PC-9 (cell line): Measurements from ENCODE around the gene CTDP1. TPM values are rescaled to one million over a fixed set of nuclear protein-coding genes. Genes with fewer than 3 reads are reported as not detected.

ENCODE experiments used
- BruUV-seq: library from RNA; stranded (reverse); fragments of 400-500 nt; replicated peaks from 2 replicates; lab custom pipeline; 2021; lab: Mats Ljungman, UMichigan
- CTCF ChIA-PET: fragments of 300-600 bp; sonication (Branson Sonifier 250); formaldehyde crosslinking; loops from one replicate; lab custom pipeline; 2022; ENCODE audit warnings: antibody characterized with exemption; lab: Charles Lee
- POLR2A ChIA-PET: fragments of 300-600 bp; sonication (Branson Sonifier 250); formaldehyde crosslinking; loops from one replicate; lab custom pipeline; 2022; ENCODE audit warnings: antibody characterized with exemption; ENCODE audit not compliant: unreplicated experiment; lab: Charles Lee
- DNase-seq, 2 experiments: peaks; one replicate each; pipeline versions ENCODE4 v3.0.0 to v3.0.0-alpha.2; 2015 to 2022; ENCODE audit warnings: mixed read lengths in 1 of 2
- H2AFZ ChIP-seq: fragments of 200-600 bp; sonication (generic); 2 replicates; pipeline ENCODE4 v1.8.1; 2017; ENCODE audit warnings: antibody characterized with exemption
- H3F3A ChIP-seq: fragments of 200-600 bp; sonication (generic); 2 replicates; pipeline ENCODE4 v1.8.1; 2017; ENCODE audit warnings: antibody characterized with exemption, mild to moderate bottlenecking, low read depth; ENCODE audit not compliant: insufficient read depth
- H3K27ac ChIP-seq: fragments of 200-600 bp; sonication (generic); 2 replicates; pipeline ENCODE4 v1.6.1; 2016; ENCODE audit warnings: mixed run types
- H3K27me3 ChIP-seq: fragments of 200-600 bp; sonication (generic); 2 replicates; pipeline ENCODE4 v1.6.1; 2016; ENCODE audit warnings: low read depth, mixed run types; ENCODE audit not compliant: insufficient read depth
- H3K36me3 ChIP-seq: fragments of 200-600 bp; sonication (generic); 2 replicates; pipeline ENCODE4 v1.6.1; 2016; ENCODE audit warnings: low read depth, mixed run types
- H3K4me1 ChIP-seq: fragments of 200-600 bp; sonication (generic); replicated peaks from 2 replicates; pipeline ENCODE4 v1.6.1; 2016; ENCODE audit warnings: mixed run types; ENCODE audit not compliant: insufficient read depth
- H3K4me2 ChIP-seq: fragments of 200-600 bp; sonication (generic); 2 replicates; pipeline ENCODE4 v1.6.1; 2017; ENCODE audit warnings: mixed run types
- H3K4me3 ChIP-seq: fragments of 200-600 bp; sonication (generic); 2 replicates; pipeline ENCODE4 v1.6.1; 2016; ENCODE audit warnings: mixed run types
- H3K79me2 ChIP-seq: fragments of 200-600 bp; sonication (generic); 2 replicates; pipeline ENCODE4 v1.6.1; 2017; ENCODE audit warnings: low read depth, mixed run types
- H3K9me2 ChIP-seq: fragments of 200-600 bp; sonication (generic); 2 replicates; pipeline ENCODE4 v1.8.1; 2017; ENCODE audit warnings: mild to moderate bottlenecking; ENCODE audit not compliant: insufficient read depth
- H3K9me3 ChIP-seq: fragments of 200-600 bp; sonication (generic); 2 replicates; pipeline ENCODE4 v1.8.1; 2016; ENCODE audit warnings: low read depth; ENCODE audit not compliant: insufficient read depth
- H4K20me1 ChIP-seq: fragments of 200-600 bp; sonication (generic); 2 replicates; pipeline ENCODE4 v1.8.1; 2017; ENCODE audit not compliant: insufficient read depth
- EZH2 ChIP-seq: fragments of 200-600 bp; sonication (generic); IDR thresholded peaks from 2 replicates; pipeline ENCODE4 v1.8.0; 2017; ENCODE audit warnings: antibody characterized with exemption, low read depth
- intact Hi-C: fragments of 100-400 bp; cut with micrococcal nuclease; formaldehyde crosslinking; loops from one replicate; pipeline ENCODE4 v1.10.0; 2022; ENCODE audit not compliant: unreplicated experiment
- total RNA-seq: library from RNA; stranded (reverse); gene quantifications from 2 replicates; pipeline ENCODE4 v1.2.3, GENCODE V29; 2021
- TF ChIP-seq, protein P1 (sequence below): fragments of 200-600 bp; sonication (generic); conservative IDR thresholded peaks from 2 replicates; pipeline ENCODE4 v1.6.1; 2017; ENCODE audit warnings: mixed run types, antibody characterized with exemption, mild to moderate bottlenecking, moderate library complexity

CTDP1 gene
- total RNA-seq, 1 experiment from 2014 or later: 16.0 TPM

- Histone ChIP-seq H3K27me3 (no peaks in the 10 kb centered on the region), H2AFZ (no peak overlapping the region), H3K9me2 (no peaks in the 10 kb centered on the region), H3K79me2 (no peaks in the 10 kb centered on the region), H3K4me2 (no peak overlapping the region), H3K9me3 (no peaks in the 10 kb centered on the region), H3K4me3 (no peak overlapping the region), H3K36me3 (peaks cover 17% of the 10 kb centered on the region), H3K27ac (no peak overlapping the region), H4K20me1 (no peaks in the 10 kb centered on the region; the same call in 1 of the 2 replicates), H3F3A (0 out of 2 replicates have a peak, but pooled peaks cover 4% of the 10 kb centered on the region), H3K4me1 (no peaks in the 10 kb centered on the region)
- no peak for TF ChIP-seq EZH2
- TF ChIP-seq, protein P1, sequence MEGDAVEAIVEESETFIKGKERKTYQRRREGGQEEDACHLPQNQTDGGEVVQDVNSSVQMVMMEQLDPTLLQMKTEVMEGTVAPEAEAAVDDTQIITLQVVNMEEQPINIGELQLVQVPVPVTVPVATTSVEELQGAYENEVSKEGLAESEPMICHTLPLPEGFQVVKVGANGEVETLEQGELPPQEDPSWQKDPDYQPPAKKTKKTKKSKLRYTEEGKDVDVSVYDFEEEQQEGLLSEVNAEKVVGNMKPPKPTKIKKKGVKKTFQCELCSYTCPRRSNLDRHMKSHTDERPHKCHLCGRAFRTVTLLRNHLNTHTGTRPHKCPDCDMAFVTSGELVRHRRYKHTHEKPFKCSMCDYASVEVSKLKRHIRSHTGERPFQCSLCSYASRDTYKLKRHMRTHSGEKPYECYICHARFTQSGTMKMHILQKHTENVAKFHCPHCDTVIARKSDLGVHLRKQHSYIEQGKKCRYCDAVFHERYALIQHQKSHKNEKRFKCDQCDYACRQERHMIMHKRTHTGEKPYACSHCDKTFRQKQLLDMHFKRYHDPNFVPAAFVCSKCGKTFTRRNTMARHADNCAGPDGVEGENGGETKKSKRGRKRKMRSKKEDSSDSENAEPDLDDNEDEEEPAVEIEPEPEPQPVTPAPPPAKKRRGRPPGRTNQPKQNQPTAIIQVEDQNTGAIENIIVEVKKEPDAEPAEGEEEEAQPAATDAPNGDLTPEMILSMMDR: no peak
- ChIA-PET CTCF (no interaction called here), POLR2A (no interaction called here)
- no peak for DNase-seq
- intact Hi-C loops: no loop called here
- BruUV-seq: no TSS peak
These were observed 45.9 kb downstream of the CTDP1 start for GRCh38 chr18:79725486-79725885.

- no peaks in the 10 kb centered on the region for H3K9me2 ChIP-seq
- no peak for TF ChIP-seq EZH2
- TF ChIP-seq, protein P1: no peak
- ChIA-PET CTCF (no interaction called here), POLR2A (no interaction called here)
- no peak for DNase-seq
- peaks cover 26% of the 10 kb centered on the region for H3K36me3 ChIP-seq
- H3K27me3 ChIP-seq: no peaks in the 10 kb centered on the region
- H3K9me3 ChIP-seq: peaks cover 7% of the 10 kb centered on the region; the same call in 1 of the 2 replicates
- H4K20me1 ChIP-seq: no peaks in the 10 kb centered on the region
- intact Hi-C loops: no loop called here
- H3K4me1 ChIP-seq: no peaks in the 10 kb centered on the region
- no peak overlapping the region for H3K4me2 ChIP-seq
- BruUV-seq: no TSS peak
- H3K27ac ChIP-seq: no peak overlapping the region
- H3K4me3 ChIP-seq: no peak overlapping the region
- H3F3A ChIP-seq: no peaks in the 10 kb centered on the region
- no peaks in the 10 kb centered on the region for H3K79me2 ChIP-seq
- H2AFZ ChIP-seq: no peak overlapping the region
These were observed 47.1 kb downstream of the CTDP1 start for GRCh38 chr18:79726721-79727120.

DNA sequence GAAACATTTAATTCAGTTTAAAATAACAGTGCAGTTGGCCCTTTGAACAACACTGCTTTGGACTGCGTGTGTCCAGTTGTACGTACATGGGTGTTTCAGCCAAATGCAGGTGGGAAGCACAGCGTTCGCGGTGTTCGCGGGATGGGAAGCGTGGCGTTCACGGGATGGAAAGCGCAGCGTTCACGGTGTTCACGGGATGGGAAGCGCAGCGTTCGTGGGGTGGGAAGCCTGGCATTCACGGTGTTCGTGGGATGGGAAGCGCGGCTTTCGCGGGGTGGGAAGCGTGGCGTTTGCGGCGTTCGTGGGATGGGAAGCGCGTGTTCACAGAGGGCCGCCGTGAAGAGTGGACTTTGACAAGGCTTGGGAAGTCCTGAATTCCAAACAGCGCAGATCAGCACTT lies 47.6 kb downstream of the CTDP1 start:
- no TSS peak for BruUV-seq
- Histone ChIP-seq H3K79me2 (no peaks in the 10 kb centered on the region), H3F3A (no peaks in the 10 kb centered on the region), H2AFZ (no peak overlapping the region), H3K9me2 (no peaks in the 10 kb centered on the region), H3K4me3 (no peak overlapping the region), H3K4me2 (no peak overlapping the region), H3K4me1 (no peaks in the 10 kb centered on the region), H3K27me3 (no peaks in the 10 kb centered on the region), H3K27ac (no peak overlapping the region), H4K20me1 (no peaks in the 10 kb centered on the region), H3K36me3 (peaks cover 31% of the 10 kb centered on the region), H3K9me3 (peaks cover 11% of the 10 kb centered on the region; the same call in 1 of the 2 replicates)
- POLR2A ChIA-PET: no interaction called here
- no peak for DNase-seq
- TF ChIP-seq EZH2: no peak
- TF ChIP-seq, protein P1: no peak
- CTCF ChIA-PET: no interaction called here
- intact Hi-C loops: no loop called here
